ENCODE results near the gene RHBDL3. TPM values are rescaled to one million over a fixed set of nuclear protein-coding genes. Genes with fewer than 3 reads are reported as not detected.

RHBDL3 gene
- total RNA-seq, 4 donors from 2014 or later, result not detected

DNA sequence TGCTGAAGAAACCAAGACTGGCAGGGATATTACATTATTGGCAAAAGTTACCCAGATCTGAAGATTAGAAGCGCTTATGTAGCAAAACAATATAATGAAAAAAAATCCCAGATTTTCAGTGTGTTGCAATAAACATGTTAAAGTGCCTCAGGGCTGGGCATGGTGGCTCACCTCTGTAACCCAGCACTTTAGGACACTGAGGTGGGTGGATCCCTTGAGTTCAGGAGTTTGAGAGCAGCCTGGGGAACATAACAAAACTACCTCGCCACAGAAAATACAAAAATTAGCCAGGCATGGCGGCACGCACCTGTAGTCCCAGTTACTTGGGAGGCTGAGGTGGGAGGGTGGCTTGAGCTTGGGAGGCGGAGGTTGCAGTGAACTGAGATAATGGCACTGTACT, 91.1 kb downstream of the RHBDL3 start:
- TF ChIP-seq POLR2A (IDR thresholded peaks at IDR 0.05), result no peak
- TF ChIP-seq, protein P1, sequence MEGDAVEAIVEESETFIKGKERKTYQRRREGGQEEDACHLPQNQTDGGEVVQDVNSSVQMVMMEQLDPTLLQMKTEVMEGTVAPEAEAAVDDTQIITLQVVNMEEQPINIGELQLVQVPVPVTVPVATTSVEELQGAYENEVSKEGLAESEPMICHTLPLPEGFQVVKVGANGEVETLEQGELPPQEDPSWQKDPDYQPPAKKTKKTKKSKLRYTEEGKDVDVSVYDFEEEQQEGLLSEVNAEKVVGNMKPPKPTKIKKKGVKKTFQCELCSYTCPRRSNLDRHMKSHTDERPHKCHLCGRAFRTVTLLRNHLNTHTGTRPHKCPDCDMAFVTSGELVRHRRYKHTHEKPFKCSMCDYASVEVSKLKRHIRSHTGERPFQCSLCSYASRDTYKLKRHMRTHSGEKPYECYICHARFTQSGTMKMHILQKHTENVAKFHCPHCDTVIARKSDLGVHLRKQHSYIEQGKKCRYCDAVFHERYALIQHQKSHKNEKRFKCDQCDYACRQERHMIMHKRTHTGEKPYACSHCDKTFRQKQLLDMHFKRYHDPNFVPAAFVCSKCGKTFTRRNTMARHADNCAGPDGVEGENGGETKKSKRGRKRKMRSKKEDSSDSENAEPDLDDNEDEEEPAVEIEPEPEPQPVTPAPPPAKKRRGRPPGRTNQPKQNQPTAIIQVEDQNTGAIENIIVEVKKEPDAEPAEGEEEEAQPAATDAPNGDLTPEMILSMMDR (IDR thresholded peaks at IDR 0.05 in 4 of 5, conservative IDR thresholded peaks at IDR 0.05 in 1 of 5), result no peak
- H3K4me1 ChIP-seq, result peaks cover 49 to 55% of the 10 kb centered on the region in 2 donors
- H3K9me3 ChIP-seq, result no peaks in the 10 kb centered on the region
- in situ Hi-C loops (cut with MboI; ENCODE audit: low sequenced_read_pairs in 4 of 4), result loop anchor here in 1 of 4 donors (25.0 kb wide), 1 partner anchor 469 kb away; no protein-coding TSS in a partner anchor
- DNase-seq (no peak), ATAC-seq (no peak)
- intact Hi-C loops (cut with DNase I; ENCODE audit: low total_unique reads), result no loop called here
- H3K36me3 ChIP-seq, result peaks cover 0 to 71% of the 10 kb centered on the region in 2 donors
- H3K27ac ChIP-seq, result peak overlapping the region in 1 of 4 donors; percentile 70
- H3K4me3 ChIP-seq, result no peak overlapping the region
- no peaks in the 10 kb centered on the region for H3K27me3 ChIP-seq

DNA sequence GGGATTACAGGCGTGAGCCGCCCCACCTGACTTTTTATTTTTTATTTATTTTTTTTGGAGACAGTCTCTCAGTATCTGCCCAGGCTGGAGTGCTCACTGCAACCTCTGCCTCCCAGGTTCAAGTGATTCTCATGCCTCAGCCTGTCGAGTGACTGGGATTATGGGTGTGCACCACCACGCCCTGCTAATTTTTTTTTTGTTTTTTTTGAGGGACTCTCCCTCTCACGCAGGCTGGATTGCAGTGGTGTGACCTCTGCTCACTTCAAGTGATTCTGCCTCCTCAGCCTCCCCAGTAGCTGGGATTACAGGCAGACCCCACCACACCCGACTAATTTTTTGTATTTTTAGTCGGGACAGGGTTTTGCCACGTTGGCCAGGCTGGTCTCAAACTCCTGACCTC, 92.0 kb downstream of the RHBDL3 start:
- H3K9me3 ChIP-seq, result no peaks in the 10 kb centered on the region
- TF ChIP-seq POLR2A (IDR thresholded peaks at IDR 0.05), result no peak
- TF ChIP-seq, protein P1 (IDR thresholded peaks at IDR 0.05 in 4 of 5, conservative IDR thresholded peaks at IDR 0.05 in 1 of 5), result no peak
- peaks cover 0 to 74% of the 10 kb centered on the region in 2 donors for H3K36me3 ChIP-seq
- no peak overlapping the region for H3K27ac ChIP-seq
- DNase-seq (no peak), ATAC-seq (no peak)
- in situ Hi-C loops (cut with MboI; ENCODE audit: low sequenced_read_pairs in 4 of 4) (loop anchor here in 1 of 4 donors (25.0 kb wide), 1 partner anchor 470 kb away; no protein-coding TSS in a partner anchor), intact Hi-C loops (cut with DNase I; ENCODE audit: low total_unique reads) (no loop called here)
- peaks cover 41 to 46% of the 10 kb centered on the region in 2 donors for H3K4me1 ChIP-seq
- no peaks in the 10 kb centered on the region for H3K27me3 ChIP-seq
- H3K4me3 ChIP-seq, result no peak overlapping the region

DNA sequence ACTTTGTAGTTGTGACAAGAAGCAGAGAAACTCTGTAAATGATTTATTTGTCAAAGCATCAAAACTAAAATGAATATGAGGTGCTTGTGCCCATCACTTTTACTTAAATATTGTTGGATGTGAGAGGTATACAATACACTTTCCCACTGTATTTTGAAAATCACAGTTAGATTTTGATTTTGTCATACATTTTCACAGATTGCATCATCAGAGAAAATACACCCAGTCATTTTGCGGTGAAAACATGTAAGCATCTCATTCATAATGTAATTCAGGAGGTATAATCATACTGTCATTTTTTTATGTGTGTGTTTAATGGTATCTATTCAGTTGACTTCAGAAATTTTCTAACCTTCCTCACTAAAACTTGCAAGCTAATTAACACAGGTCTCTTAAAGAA, 95.6 kb downstream of the RHBDL3 start:
- TF ChIP-seq, protein P1 (IDR thresholded peaks at IDR 0.05 in 4 of 5, conservative IDR thresholded peaks at IDR 0.05 in 1 of 5), result no peak
- TF ChIP-seq POLR2A (IDR thresholded peaks at IDR 0.05), result no peak
- no peaks in the 10 kb centered on the region for H3K9me3 ChIP-seq
- ATAC-seq (no peak), DNase-seq (no peak)
- H3K4me1 ChIP-seq, result peaks cover 7 to 10% of the 10 kb centered on the region in 2 donors
- no peaks in the 10 kb centered on the region for H3K27me3 ChIP-seq
- no peak overlapping the region for H3K27ac ChIP-seq
- H3K4me3 ChIP-seq, result no peak overlapping the region
- H3K36me3 ChIP-seq, result peaks cover 0 to 85% of the 10 kb centered on the region in 2 donors
- intact Hi-C loops (cut with DNase I; ENCODE audit: low total_unique reads), result no loop called here
- in situ Hi-C loops (cut with MboI; ENCODE audit: low sequenced_read_pairs in 4 of 4), result loop anchor here in 1 of 4 donors (25.0 kb wide), 1 partner anchor 474 kb away; no protein-coding TSS in a partner anchor

DNA sequence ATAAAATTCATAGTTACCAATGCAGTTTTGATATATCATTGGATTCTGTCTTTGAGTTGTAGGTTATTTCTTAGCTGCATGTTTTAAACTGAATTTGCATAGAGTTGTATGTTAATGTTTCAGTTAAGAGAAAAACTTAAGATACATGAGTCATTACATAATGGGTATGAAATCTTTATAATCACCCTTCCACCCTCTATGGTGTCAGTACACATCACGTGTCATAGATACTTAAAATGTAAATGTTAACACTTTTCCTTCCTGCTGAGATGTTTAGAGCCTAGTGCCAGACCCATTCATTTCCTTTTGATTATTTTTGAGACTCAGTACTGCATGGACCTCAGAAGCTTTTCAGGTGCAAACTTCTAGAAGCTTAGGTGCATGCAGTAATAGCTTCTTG, 104.8 kb downstream of the RHBDL3 start:
- H3K36me3 ChIP-seq, result peaks cover 13 to 91% of the 10 kb centered on the region in 2 donors
- no peak for DNase-seq
- in situ Hi-C loops (cut with MboI; ENCODE audit: low sequenced_read_pairs in 4 of 4), result loop anchor here in 1 of 4 donors (25.0 kb wide), 1 partner anchor 483 kb away; no protein-coding TSS in a partner anchor

More for the DNA sequence above, 104.8 kb downstream of the RHBDL3 start:
- no peaks in the 10 kb centered on the region for H3K27me3 ChIP-seq
- no peak overlapping the region for H3K27ac ChIP-seq
- H3K4me1 ChIP-seq, result no peaks in the 10 kb centered on the region
- H3K9me3 ChIP-seq, result no peaks in the 10 kb centered on the region
- ATAC-seq, result no peak
- intact Hi-C loops (cut with DNase I; ENCODE audit: low total_unique reads), result no loop called here
- no peak for TF ChIP-seq POLR2A (IDR thresholded peaks at IDR 0.05)
- TF ChIP-seq, protein P1 (IDR thresholded peaks at IDR 0.05 in 4 of 5, conservative IDR thresholded peaks at IDR 0.05 in 1 of 5), result no peak
- H3K4me3 ChIP-seq, result no peak overlapping the region

MicroRNAs within 50 kb of the gene (microRNA counts, 767-probe panel; counts per million panel counts)
- 356 to 448 counts per million in 2 donors for microRNA hsa-miR-632

Small RNAs within 50 kb of the gene (microRNA-seq; reads per million reads assigned to microRNA genes)
- gene MIR632 (ENCODE audit: borderline replicate concordance in 2 of 2), result 0.85 to 1.2 reads per million in 2 donors

Other genes with a start within 250 kb of the RHBDL3 start
- gene RHOT1, start 123.3 kb upstream of the RHBDL3 start, total RNA-seq, result 10 to 100 TPM; 30.8 to 67.5 (median 36.2) TPM
- 1 to 10 TPM; 4.1 to 8.9 (median 7.7) TPM for gene C17orf75, start 76.3 kb downstream of the RHBDL3 start, total RNA-seq
- 100 to 1,000 TPM in 1 of 4 donors, 10 to 100 TPM in 3; 51.4 to 126 (median 82.4) TPM for gene ZNF207, start 84.3 kb downstream of the RHBDL3 start, total RNA-seq
- gene PSMD11, start 178.7 kb downstream of the RHBDL3 start, total RNA-seq, result 100 to 1,000 TPM in 3 of 4 donors, 10 to 100 TPM in 1; 81.7 to 215 (median 191) TPM
- 1 to 10 TPM in 3 of 4 donors, under 1 TPM in 1; 0.15 to 2.2 (median 1.5) TPM for gene CDK5R1, start 221.2 kb downstream of the RHBDL3 start, total RNA-seq